PC-9 (cell line): ENCODE results near the gene ABR. TPM values are rescaled to one million over a fixed set of nuclear protein-coding genes. Genes with fewer than 3 reads are reported as not detected.

ENCODE experiments used
- BruUV-seq: library from RNA; stranded (reverse); fragments of 400-500 nt; replicated peaks from 2 replicates; lab custom pipeline; 2021; lab: Mats Ljungman, UMichigan
- CTCF ChIA-PET: fragments of 300-600 bp; sonication (Branson Sonifier 250); formaldehyde crosslinking; loops from one replicate; lab custom pipeline; 2022; ENCODE audit warnings: antibody characterized with exemption; lab: Charles Lee
- POLR2A ChIA-PET: fragments of 300-600 bp; sonication (Branson Sonifier 250); formaldehyde crosslinking; loops from one replicate; lab custom pipeline; 2022; ENCODE audit warnings: antibody characterized with exemption; ENCODE audit not compliant: unreplicated experiment; lab: Charles Lee
- DNase-seq, 2 experiments: peaks; one replicate each; pipeline versions ENCODE4 v3.0.0 to v3.0.0-alpha.2; 2015 to 2022; ENCODE audit warnings: mixed read lengths in 1 of 2
- H2AFZ ChIP-seq: fragments of 200-600 bp; sonication (generic); 2 replicates; pipeline ENCODE4 v1.8.1; 2017; ENCODE audit warnings: antibody characterized with exemption
- H3F3A ChIP-seq: fragments of 200-600 bp; sonication (generic); 2 replicates; pipeline ENCODE4 v1.8.1; 2017; ENCODE audit warnings: antibody characterized with exemption, mild to moderate bottlenecking, low read depth; ENCODE audit not compliant: insufficient read depth
- H3K27ac ChIP-seq: fragments of 200-600 bp; sonication (generic); 2 replicates; pipeline ENCODE4 v1.6.1; 2016; ENCODE audit warnings: mixed run types
- H3K27me3 ChIP-seq: fragments of 200-600 bp; sonication (generic); 2 replicates; pipeline ENCODE4 v1.6.1; 2016; ENCODE audit warnings: low read depth, mixed run types; ENCODE audit not compliant: insufficient read depth
- H3K36me3 ChIP-seq: fragments of 200-600 bp; sonication (generic); 2 replicates; pipeline ENCODE4 v1.6.1; 2016; ENCODE audit warnings: low read depth, mixed run types
- H3K4me1 ChIP-seq: fragments of 200-600 bp; sonication (generic); replicated peaks from 2 replicates; pipeline ENCODE4 v1.6.1; 2016; ENCODE audit warnings: mixed run types; ENCODE audit not compliant: insufficient read depth
- H3K4me2 ChIP-seq: fragments of 200-600 bp; sonication (generic); 2 replicates; pipeline ENCODE4 v1.6.1; 2017; ENCODE audit warnings: mixed run types
- H3K4me3 ChIP-seq: fragments of 200-600 bp; sonication (generic); 2 replicates; pipeline ENCODE4 v1.6.1; 2016; ENCODE audit warnings: mixed run types
- H3K79me2 ChIP-seq: fragments of 200-600 bp; sonication (generic); 2 replicates; pipeline ENCODE4 v1.6.1; 2017; ENCODE audit warnings: low read depth, mixed run types
- H3K9me2 ChIP-seq: fragments of 200-600 bp; sonication (generic); 2 replicates; pipeline ENCODE4 v1.8.1; 2017; ENCODE audit warnings: mild to moderate bottlenecking; ENCODE audit not compliant: insufficient read depth
- H3K9me3 ChIP-seq: fragments of 200-600 bp; sonication (generic); 2 replicates; pipeline ENCODE4 v1.8.1; 2016; ENCODE audit warnings: low read depth; ENCODE audit not compliant: insufficient read depth
- H4K20me1 ChIP-seq: fragments of 200-600 bp; sonication (generic); 2 replicates; pipeline ENCODE4 v1.8.1; 2017; ENCODE audit not compliant: insufficient read depth
- EZH2 ChIP-seq: fragments of 200-600 bp; sonication (generic); IDR thresholded peaks from 2 replicates; pipeline ENCODE4 v1.8.0; 2017; ENCODE audit warnings: antibody characterized with exemption, low read depth
- intact Hi-C: fragments of 100-400 bp; cut with micrococcal nuclease; formaldehyde crosslinking; loops from one replicate; pipeline ENCODE4 v1.10.0; 2022; ENCODE audit not compliant: unreplicated experiment
- total RNA-seq: library from RNA; stranded (reverse); gene quantifications from 2 replicates; pipeline ENCODE4 v1.2.3, GENCODE V29; 2021
- TF ChIP-seq, protein P1 (sequence below): fragments of 200-600 bp; sonication (generic); conservative IDR thresholded peaks from 2 replicates; pipeline ENCODE4 v1.6.1; 2017; ENCODE audit warnings: mixed run types, antibody characterized with exemption, mild to moderate bottlenecking, moderate library complexity

ABR gene
- total RNA-seq, 1 experiment from 2014 or later = 76.0 TPM

- DNase-seq = no peak
- Histone ChIP-seq H3K4me3 (no peak overlapping the region), H3K27me3 (no peaks in the 10 kb centered on the region), H3F3A (no peaks in the 10 kb centered on the region), H3K36me3 (no peaks in the 10 kb centered on the region), H3K9me2 (no peaks in the 10 kb centered on the region), H3K9me3 (no peaks in the 10 kb centered on the region), H3K79me2 (no peaks in the 10 kb centered on the region), H3K4me2 (no peak overlapping the region), H3K4me1 (no peaks in the 10 kb centered on the region), H2AFZ (no peak overlapping the region), H3K27ac (no peak overlapping the region), H4K20me1 (no peaks in the 10 kb centered on the region)
- TF ChIP-seq, protein P1, sequence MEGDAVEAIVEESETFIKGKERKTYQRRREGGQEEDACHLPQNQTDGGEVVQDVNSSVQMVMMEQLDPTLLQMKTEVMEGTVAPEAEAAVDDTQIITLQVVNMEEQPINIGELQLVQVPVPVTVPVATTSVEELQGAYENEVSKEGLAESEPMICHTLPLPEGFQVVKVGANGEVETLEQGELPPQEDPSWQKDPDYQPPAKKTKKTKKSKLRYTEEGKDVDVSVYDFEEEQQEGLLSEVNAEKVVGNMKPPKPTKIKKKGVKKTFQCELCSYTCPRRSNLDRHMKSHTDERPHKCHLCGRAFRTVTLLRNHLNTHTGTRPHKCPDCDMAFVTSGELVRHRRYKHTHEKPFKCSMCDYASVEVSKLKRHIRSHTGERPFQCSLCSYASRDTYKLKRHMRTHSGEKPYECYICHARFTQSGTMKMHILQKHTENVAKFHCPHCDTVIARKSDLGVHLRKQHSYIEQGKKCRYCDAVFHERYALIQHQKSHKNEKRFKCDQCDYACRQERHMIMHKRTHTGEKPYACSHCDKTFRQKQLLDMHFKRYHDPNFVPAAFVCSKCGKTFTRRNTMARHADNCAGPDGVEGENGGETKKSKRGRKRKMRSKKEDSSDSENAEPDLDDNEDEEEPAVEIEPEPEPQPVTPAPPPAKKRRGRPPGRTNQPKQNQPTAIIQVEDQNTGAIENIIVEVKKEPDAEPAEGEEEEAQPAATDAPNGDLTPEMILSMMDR = no peak
- TF ChIP-seq EZH2 = no peak
- intact Hi-C loops = no loop called here
- no TSS peak for BruUV-seq
- ChIA-PET CTCF (no interaction called here), POLR2A (interaction anchor here (0.6 kb wide), 1 partner anchor 67 kb away, joined by 4 read pairs; no protein-coding TSS in a partner anchor)
Measured at GRCh38 chr17:1043601-1044251, 136.1 kb downstream of the ABR start.

GRCh38 chr17:1042486-1042885, 137.3 kb downstream of the ABR start:
- no peaks in the 10 kb centered on the region for H3K36me3 ChIP-seq
- no peaks in the 10 kb centered on the region for H3K9me2 ChIP-seq
- ChIA-PET CTCF (no interaction called here), POLR2A (no interaction called here)
- 0 out of 2 replicates have a peak, but pooled peaks cover 3% of the 10 kb centered on the region for H4K20me1 ChIP-seq
- H3K9me3 ChIP-seq = no peaks in the 10 kb centered on the region
- no peaks in the 10 kb centered on the region for H3K4me1 ChIP-seq
- no peak overlapping the region for H3K4me2 ChIP-seq
- no peak overlapping the region for H3K4me3 ChIP-seq
- no peaks in the 10 kb centered on the region for H3K27me3 ChIP-seq
- no peak overlapping the region for H2AFZ ChIP-seq
- no peaks in the 10 kb centered on the region for H3K79me2 ChIP-seq
- no peaks in the 10 kb centered on the region for H3F3A ChIP-seq
- intact Hi-C loops = no loop called here
- no peak overlapping the region for H3K27ac ChIP-seq
- BruUV-seq = no TSS peak
- no peak for DNase-seq
- TF ChIP-seq EZH2 = no peak
- TF ChIP-seq, protein P1 = no peak

GRCh38 chr17:1041746-1042145, 138.0 kb downstream of the ABR start:
- Histone ChIP-seq H3K4me3 (no peak overlapping the region), H3K79me2 (no peaks in the 10 kb centered on the region), H3K9me3 (no peaks in the 10 kb centered on the region), H3K36me3 (no peaks in the 10 kb centered on the region), H3K4me1 (no peaks in the 10 kb centered on the region), H3K9me2 (no peaks in the 10 kb centered on the region), H3F3A (no peaks in the 10 kb centered on the region), H2AFZ (no peak overlapping the region), H4K20me1 (peaks cover 7% of the 10 kb centered on the region; the same call in 1 of the 2 replicates), H3K27me3 (no peaks in the 10 kb centered on the region), H3K27ac (no peak overlapping the region), H3K4me2 (no peak overlapping the region)
- ChIA-PET CTCF (no interaction called here), POLR2A (interaction anchor here (0.5 kb wide), 1 partner anchor 506 kb away, joined by 3 read pairs; no protein-coding TSS in a partner anchor)
- BruUV-seq = no TSS peak
- no peak for TF ChIP-seq EZH2
- TF ChIP-seq, protein P1 = no peak
- intact Hi-C loops = no loop called here
- DNase-seq = no peak
